ENCODE results near the gene IFITM10.

The IFITM10 gene

GRCh38 chr11:1742371-1742770 lies 8.0 kb downstream of the IFITM10 start:
- DNase-seq, result no peak

- DNase-seq, result no peak
Measured at GRCh38 chr11:1741741-1742140, 8.7 kb downstream of the IFITM10 start.

- no peak for DNase-seq
Measured at GRCh38 chr11:1740786-1741530, 9.4 kb downstream of the IFITM10 start.

GRCh38 chr11:1739576-1739975 lies 10.8 kb downstream of the IFITM10 start:
- DNase-seq, result no peak

- no peak for DNase-seq
Measured at GRCh38 chr11:1738380-1738779, 12.0 kb downstream of the IFITM10 start.

DNA sequence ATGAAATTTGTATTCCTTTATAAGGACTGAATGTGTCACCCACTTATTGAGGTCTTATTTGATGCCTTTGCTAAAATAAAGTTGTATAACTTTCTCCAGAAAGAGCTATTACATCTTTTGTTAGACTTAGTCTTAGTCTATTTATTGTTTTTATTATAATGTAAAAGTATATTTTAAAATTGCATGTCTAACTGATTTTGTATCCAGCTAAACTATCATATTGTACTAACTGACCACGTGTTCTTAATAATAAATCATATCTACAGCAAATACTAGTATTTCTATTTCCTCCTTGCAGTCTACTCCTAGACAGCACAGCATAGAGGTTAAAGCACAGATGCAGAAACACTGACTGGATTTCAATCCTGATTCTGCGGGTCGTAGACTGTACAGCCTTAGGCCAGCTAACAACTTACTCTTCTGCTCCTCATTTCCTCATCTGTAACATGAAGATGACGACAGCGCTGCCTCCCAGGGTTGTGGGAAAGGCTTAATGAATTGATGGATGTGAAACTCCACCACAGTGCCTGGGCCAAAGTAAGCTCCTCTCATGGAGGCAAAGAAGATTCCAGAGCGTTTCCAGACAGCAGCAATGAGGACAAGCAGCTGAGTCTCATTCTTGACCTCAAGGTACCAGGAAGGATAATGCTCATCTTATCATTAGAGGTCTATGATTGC lies 13.2 kb downstream of the IFITM10 start:
- DNase-seq, result no peak

GRCh38 chr11:1736447-1736992 lies 13.9 kb downstream of the IFITM10 start:
- DNase-seq, result no peak

DNA sequence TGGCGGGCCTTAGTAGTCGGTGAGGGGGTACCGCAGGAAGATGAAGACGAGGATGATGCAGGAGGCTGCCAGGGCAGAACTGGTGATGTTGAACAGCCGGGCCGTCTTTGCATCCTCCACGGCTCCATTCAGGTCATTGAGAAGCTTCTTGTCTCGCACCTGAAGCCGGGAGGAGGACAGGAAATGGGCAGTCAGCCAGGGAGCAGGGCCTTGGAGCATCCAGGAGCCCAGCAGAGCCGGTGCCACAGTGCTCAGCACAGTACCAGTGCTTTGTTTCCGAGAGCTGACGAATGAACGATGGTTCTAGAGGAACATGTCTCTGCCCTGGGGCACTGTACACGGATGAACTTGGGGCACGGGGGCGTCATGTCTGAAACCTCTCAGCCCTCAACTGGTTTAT lies 15.1 kb downstream of the IFITM10 start:
- no peak for DNase-seq

GRCh38 chr11:1734641-1735081 lies 15.7 kb downstream of the IFITM10 start:
- no peak for DNase-seq

DNA sequence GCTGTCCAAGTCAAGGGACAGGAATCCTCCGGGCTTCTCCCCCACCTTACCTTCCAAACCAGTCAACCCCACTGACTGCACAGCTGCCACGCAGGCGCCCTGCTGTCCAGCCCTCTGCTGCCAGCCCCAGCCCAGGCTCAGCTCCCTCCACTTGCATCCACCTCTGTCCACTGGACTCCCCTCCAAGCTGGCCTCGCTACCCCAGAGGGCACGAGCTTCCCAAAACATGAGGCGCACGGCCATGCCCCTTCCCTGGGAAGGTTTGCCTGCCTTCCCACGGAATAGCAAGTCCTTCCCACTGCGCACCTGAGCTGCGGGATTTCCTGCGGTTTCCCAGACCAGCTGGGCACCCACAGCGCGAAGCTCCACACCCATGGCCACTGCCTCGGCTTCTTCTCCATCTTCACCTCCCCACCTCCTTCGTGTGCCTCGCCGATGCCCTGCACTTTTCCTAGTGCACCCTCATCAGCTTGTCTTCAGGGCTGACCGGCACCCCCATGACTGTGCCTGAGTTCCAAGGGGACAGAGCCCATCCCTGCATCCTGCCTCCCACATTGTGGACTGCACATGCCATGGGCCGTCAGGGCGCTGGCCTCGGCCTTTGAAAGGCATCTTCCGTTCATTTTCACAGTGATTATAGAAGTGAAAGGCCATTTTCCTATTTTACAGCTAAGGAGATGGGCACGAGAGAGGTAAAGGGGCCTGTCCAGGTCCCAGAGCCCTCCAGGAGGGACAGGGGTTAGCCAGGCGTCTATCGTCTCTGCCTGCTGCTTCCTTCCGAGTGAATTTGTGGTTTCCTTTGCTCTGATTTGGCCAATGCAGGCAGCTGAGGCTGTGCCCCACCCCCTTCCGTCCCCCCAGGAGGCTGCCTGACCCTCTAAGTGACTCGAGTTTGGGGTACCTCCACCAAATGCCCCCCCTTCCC lies 16.4 kb downstream of the IFITM10 start:
- no peak for DNase-seq

GRCh38 chr11:1733009-1733715 lies 17.2 kb downstream of the IFITM10 start:
- no peak for DNase-seq

- DNase-seq, result no peak
Measured at GRCh38 chr11:1732418-1733008, 17.9 kb downstream of the IFITM10 start.

- no peak for DNase-seq
Measured at GRCh38 chr11:1731451-1732059, 18.8 kb downstream of the IFITM10 start.

GRCh38 chr11:1730059-1730629 lies 20.3 kb downstream of the IFITM10 start:
- DNase-seq, result no peak

DNA sequence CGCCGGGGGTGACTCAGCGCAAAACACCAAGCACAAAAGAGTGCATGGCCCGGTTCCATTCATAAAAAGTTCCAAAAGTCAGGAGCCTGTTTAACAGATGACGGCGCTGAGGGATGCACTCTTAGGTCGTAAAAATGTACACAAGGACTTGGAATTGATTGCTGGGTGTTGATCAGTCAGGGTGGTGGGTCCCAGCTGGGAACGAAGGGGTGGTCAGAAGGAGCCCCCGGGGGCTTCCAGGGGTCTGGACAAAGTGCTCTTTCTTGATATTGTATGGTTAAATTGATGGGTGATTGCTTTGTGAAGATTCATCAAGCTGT lies 20.7 kb downstream of the IFITM10 start:
- DNase-seq, result no peak

GRCh38 chr11:1728931-1729691 lies 21.3 kb downstream of the IFITM10 start:
- no peak for DNase-seq

DNA sequence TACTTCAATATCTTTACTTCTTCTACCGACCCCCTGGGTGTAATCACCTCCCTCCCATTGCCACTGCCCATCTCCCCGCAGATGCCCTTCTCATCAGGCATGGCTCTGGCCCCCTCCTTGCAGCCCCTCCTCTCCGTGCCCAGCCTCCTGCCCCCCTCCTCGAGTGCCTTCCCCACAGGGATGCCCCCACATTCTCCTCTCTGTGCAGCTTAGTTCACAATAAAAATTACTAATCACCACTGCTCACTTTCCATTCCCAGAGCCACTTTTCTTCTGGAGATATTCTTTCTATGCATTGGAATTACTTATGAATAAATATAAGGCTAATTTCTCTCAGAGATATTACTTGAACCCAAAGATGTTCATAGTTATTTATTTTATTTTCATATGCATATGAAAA lies 22.1 kb downstream of the IFITM10 start:
- no peak for DNase-seq

GRCh38 chr11:1727861-1728260 lies 22.5 kb downstream of the IFITM10 start:
- DNase-seq, result no peak

DNA sequence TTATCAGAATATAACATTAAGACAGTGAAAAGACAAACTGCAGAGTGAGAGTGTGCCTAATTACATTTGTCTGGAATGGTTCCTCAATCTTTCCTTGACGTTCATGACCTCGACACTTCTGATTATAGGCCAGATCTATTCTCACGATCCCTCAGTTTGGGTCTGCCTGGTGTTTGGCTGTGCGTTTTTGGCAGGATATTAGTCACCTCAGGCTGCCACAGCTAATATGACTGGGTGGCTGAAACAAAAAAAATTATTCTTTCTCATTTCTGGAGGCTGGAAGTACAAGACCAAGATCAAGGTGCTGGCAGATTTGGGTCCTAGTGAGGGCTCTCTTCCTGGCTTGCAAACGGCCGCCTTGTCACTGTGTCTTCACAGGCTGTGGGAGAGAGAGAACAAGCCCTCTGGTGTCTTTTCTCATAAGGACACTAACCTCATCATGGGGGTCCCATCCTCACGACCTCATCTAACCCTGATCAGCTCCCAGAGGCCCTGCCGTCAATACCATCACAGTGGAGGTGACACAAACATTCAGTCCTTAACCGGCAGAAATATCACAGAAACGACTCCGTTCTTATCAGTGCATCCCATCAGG lies 23.2 kb downstream of the IFITM10 start:
- no peak for DNase-seq

Measured in amygdala (tissue), 56 donors.